Lower leg skin (tissue), 3 donors: ENCODE results near the gene SCYGR4.

Experiments
- CTCF ChIP-seq, 3 donors: fragments of 450-650 bp; IDR thresholded peaks; one replicate each; pipeline ENCODE4 v1.5.1; 2016; ENCODE audit warnings: antibody characterized with exemption in 3 of 3, mild to moderate bottlenecking in 3 of 3, moderate library complexity in 2 of 3
- POLR2A ChIP-seq, 2 donors: fragments of 450-650 bp; IDR thresholded peaks; one replicate each; pipeline ENCODE4 v1.6.1; 2016 to 2017; ENCODE audit warnings: antibody characterized with exemption in 2 of 2, mild to moderate bottlenecking in 1 of 2, moderate library complexity in 1 of 2

GRCh38 chr2:227577555-227577954, 39.7 kb upstream of the SCYGR4 start:
- TF ChIP-seq POLR2A (IDR thresholded peaks at IDR 0.05): no peak
- no peak for TF ChIP-seq CTCF (IDR thresholded peaks at IDR 0.05)
